SK-N-SH (cell line): Measurements from ENCODE around the gene ENDOV. TPM values are rescaled to one million over a fixed set of nuclear protein-coding genes. Genes with fewer than 3 reads are reported as not detected.
A peak's percentile ranks its signal among the peaks of the same experiment; 100 is the strongest.

ENCODE experiments used
- CTCF ChIA-PET: fragments of 300-600, 350-600 bp; formaldehyde crosslinking; extraction: SDS; loops from one replicate; lab custom pipeline; 2021; lab: Yijun Ruan, JAX
- POLR2A ChIA-PET: fragments of 350-600 bp; sonication (Branson Sonifier 250); formaldehyde crosslinking; extraction: SDS; loops from one replicate; lab custom pipeline; 2020; ENCODE audit warnings: antibody characterized with exemption, inconsistent platforms; lab: Yijun Ruan, JAX
- DNase-seq: peaks from one replicate; pipeline ENCODE4 v3.0.0; 2012
- H2AFZ ChIP-seq: fragments of 200-600 bp; sonication (generic); 2 replicates; pipeline ENCODE4 v1.8.1; 2016; ENCODE audit warnings: antibody characterized with exemption, mild to moderate bottlenecking, low read depth
- H3F3A ChIP-seq: fragments of 200-600 bp; sonication (generic); replicated peaks from 2 replicates; pipeline ENCODE3; 2016; ENCODE audit warnings: antibody characterized with exemption, mild to moderate bottlenecking; ENCODE audit not compliant: insufficient read depth
- H3K27ac ChIP-seq, 2 experiments: fragments of 200-500 bp in 1 of 2; fragments of 200-600 bp in 1 of 2; sonication (Bioruptor generic) in 1 of 2; sonication (generic), shearing (Covaris generic) in 1 of 2; 2 replicates each; pipeline versions ENCODE4 v1.5.1 to v1.6.1; 2014 to 2016; ENCODE audit warnings: low read depth in 2 of 2, inconsistent platforms in 1 of 2, low read length in 1 of 2, mild to moderate bottlenecking in 1 of 2, mixed read lengths in 1 of 2
- H3K27me3 ChIP-seq: fragments of 200-600 bp; sonication (generic), shearing (Covaris generic); 2 replicates; pipeline ENCODE4 v1.6.1; 2016; ENCODE audit warnings: mixed run types; ENCODE audit not compliant: insufficient read depth
- H3K36me3 ChIP-seq, 2 experiments: fragments of 200-500 bp in 1 of 2; fragments of 200-600 bp in 1 of 2; sonication (Bioruptor generic) in 1 of 2; sonication (generic) in 1 of 2; replicated peaks in 1 of 2; 2 replicates each; pipeline versions ENCODE3 to v1.5.1; 2014 to 2016; ENCODE audit warnings: low read length in 1 of 2, mild to moderate bottlenecking in 1 of 2; ENCODE audit not compliant: insufficient read depth in 2 of 2, control insufficient read depth in 1 of 2
- H3K4me1 ChIP-seq, 2 experiments: fragments of 200-500 bp in 1 of 2; fragments of 200-600 bp in 1 of 2; sonication (Bioruptor generic) in 1 of 2; sonication (generic), shearing (Covaris generic) in 1 of 2; 2 replicates each; pipeline versions ENCODE4 v1.5.1 to v1.6.1; 2014 to 2016; ENCODE audit warnings: low read depth in 1 of 2, low read length in 1 of 2, mixed run types in 1 of 2; ENCODE audit not compliant: insufficient read depth in 2 of 2, control insufficient read depth in 1 of 2
- H3K4me2 ChIP-seq: fragments of 200-600 bp; sonication (generic), shearing (Covaris generic); 2 replicates; pipeline ENCODE4 v1.6.1; 2017; ENCODE audit warnings: mixed run types
- H3K4me3 ChIP-seq, 2 experiments: fragments of 200-500 bp in 1 of 2; fragments of 200-600 bp in 1 of 2; sonication (Bioruptor generic) in 1 of 2; sonication (generic), shearing (Covaris generic) in 1 of 2; 2 replicates each; pipeline versions ENCODE4 v1.5.1 to v1.8.1; 2014 to 2016; ENCODE audit warnings: low read depth in 2 of 2, inconsistent platforms in 1 of 2, low read length in 1 of 2, mild to moderate bottlenecking in 1 of 2, mixed read lengths in 1 of 2, moderate library complexity in 1 of 2
- H3K79me2 ChIP-seq: fragments of 200-600 bp; sonication (generic); 2 replicates; pipeline ENCODE4 v1.8.1; 2017; ENCODE audit warnings: mild to moderate bottlenecking; ENCODE audit not compliant: insufficient read depth
- H3K9ac ChIP-seq: fragments of 200-600 bp; sonication (generic); 2 replicates; pipeline ENCODE4 v1.6.1; 2017; ENCODE audit warnings: mixed run types
- H3K9me2 ChIP-seq: fragments of 200-600 bp; sonication (generic); 2 replicates; pipeline ENCODE4 v1.6.1; 2017; ENCODE audit warnings: mixed run types
- H3K9me3 ChIP-seq: fragments of 200-600 bp; sonication (generic); 2 replicates; pipeline ENCODE4 v1.6.1; 2017; ENCODE audit warnings: mixed run types, mild to moderate bottlenecking, moderate library complexity
- H4K20me1 ChIP-seq: fragments of 200-600 bp; sonication (generic); 2 replicates; pipeline ENCODE4 v1.6.1; 2017; ENCODE audit warnings: mild to moderate bottlenecking, mixed run types; ENCODE audit not compliant: insufficient read depth
- CHD2 ChIP-seq: fragments of 150-350 bp; IDR thresholded peaks from 2 replicates; pipeline ENCODE4 v1.6.1; 2018; ENCODE audit warnings: low read length; ENCODE audit not compliant: partially characterized antibody
- EP300 ChIP-seq, 2 experiments: IDR thresholded peaks; 2 replicates each; pipeline versions ENCODE4 v1.4.0 to v1.6.1; 2012; ENCODE audit warnings: borderline replicate concordance in 1 of 2, low read depth in 1 of 2, low read length in 1 of 2
- EZH2phosphoT487 ChIP-seq: fragments of 200-600 bp; sonication (generic); IDR thresholded peaks from 2 replicates; pipeline ENCODE4 v1.6.1; 2017; ENCODE audit warnings: low read depth, mixed run types, mild to moderate bottlenecking, antibody characterized with exemption, moderate library complexity, borderline replicate concordance
- FOXJ3 ChIP-seq: sonication (generic); formaldehyde crosslinking; IDR thresholded peaks from 2 replicates; pipeline ENCODE4 v1.5.1; 2020; ENCODE audit warnings: mild to moderate bottlenecking, missing genetic modification reagents
- FOXM1 ChIP-seq: IDR thresholded peaks from 2 replicates; pipeline ENCODE4 v1.4.0; 2012; ENCODE audit warnings: low read depth, mild to moderate bottlenecking
- GABPA ChIP-seq: IDR thresholded peaks from 2 replicates; pipeline ENCODE4 v1.4.0; 2012; ENCODE audit warnings: low read depth, mild to moderate bottlenecking
- IRF3 ChIP-seq: fragments of 150-350 bp; IDR thresholded peaks from 2 replicates; pipeline ENCODE4 v1.6.1; 2016; ENCODE audit warnings: mild to moderate bottlenecking, low read depth, low read length
- JUND ChIP-seq: IDR thresholded peaks from 2 replicates; pipeline ENCODE4 v1.4.0; 2012
- MAX ChIP-seq: IDR thresholded peaks from 2 replicates; pipeline ENCODE4 v1.4.0; 2012; ENCODE audit warnings: low read depth
- MXI1 ChIP-seq: IDR thresholded peaks from 2 replicates; pipeline ENCODE4 v1.6.1; 2012; ENCODE audit warnings: mild to moderate bottlenecking, low read depth, low read length, improper control_type of control experiment
- NFIC ChIP-seq: IDR thresholded peaks from 2 replicates; pipeline ENCODE4 v1.4.0; 2012; ENCODE audit warnings: borderline replicate concordance
- NRF1 ChIP-seq: IDR thresholded peaks from 2 replicates; pipeline ENCODE4 v1.6.1; 2012; ENCODE audit warnings: low read depth, mild to moderate bottlenecking, low read length
- PBX3 ChIP-seq: IDR thresholded peaks from 2 replicates; pipeline ENCODE4; 2012
- POLR2AphosphoS5 ChIP-seq: IDR thresholded peaks from 2 replicates; pipeline ENCODE4 v1.6.1; 2012; ENCODE audit warnings: low read depth, low read length
- REST ChIP-seq: IDR thresholded peaks from 2 replicates; pipeline ENCODE4 v1.6.1; 2012; ENCODE audit warnings: mild to moderate bottlenecking, low read depth, low read length, moderate library complexity
- RFX5 ChIP-seq: IDR thresholded peaks from 2 replicates; pipeline ENCODE4 v1.6.1; 2012; ENCODE audit warnings: mild to moderate bottlenecking, improper control_type of control experiment, low read length
- RXRA ChIP-seq: IDR thresholded peaks from 2 replicates; pipeline ENCODE4 v1.4.0; 2012; ENCODE audit warnings: low read depth, mild to moderate bottlenecking, borderline replicate concordance
- USF1 ChIP-seq: IDR thresholded peaks from 2 replicates; pipeline ENCODE4 v1.4.0; 2012; ENCODE audit warnings: low read depth, borderline replicate concordance
- USF2 ChIP-seq: fragments of 150-350 bp; IDR thresholded peaks from 2 replicates; pipeline ENCODE4 v1.6.1; 2017; ENCODE audit warnings: antibody characterized with exemption, low read length, low read depth, borderline replicate concordance
- YY1 ChIP-seq: IDR thresholded peaks from 2 replicates; pipeline ENCODE4 v1.4.0; 2012; ENCODE audit warnings: low read depth, mild to moderate bottlenecking
- WGBS: methylation state at CpG from one replicate; pipeline ENCODE4 v1.1.6; 2017; ENCODE audit warnings: low lambda C conversion rate; 5-methylcytosine and 5-hydroxymethylcytosine counted together
- polyA plus RNA-seq, 3 experiments: library from polyadenylated mRNA; depleted of rRNA; stranded (reverse); fragments of >200 nt; gene quantifications; 2 replicates each; pipeline ENCODE4 v1.2.3, GENCODE V29; 2012

ENDOV gene
- polyA plus RNA-seq, 1 of the 3 experiments (the other 2 are of a cell fraction) = 83.6 TPM

- ChIA-PET POLR2A (interaction anchor here (1.7 to 2.3 kb wide), 3 partner anchors 10 to 313 kb away, joined by 6 to 8 read pairs (median 7); partner anchors contain the start of gene GAA), CTCF (interaction anchor here (1.0 to 6.5 kb wide), 7 partner anchors 12 to 408 kb away, joined by 3 to 47 read pairs (median 7); partner anchors contain the start of gene GAA)
- peak overlapping the region in 1 of 2 experiments; percentile 99; a peak in 1 of 4 replicates for H3K27ac ChIP-seq
- H3K27me3 ChIP-seq = no peaks in the 10 kb centered on the region
- peaks cover 46% of the 10 kb centered on the region for H3K79me2 ChIP-seq
- TF ChIP-seq RFX5 (no peak), IRF3 (no peak), YY1 (no peak), NRF1 (no peak), REST (no peak), EP300 (IDR thresholded peaks at IDR 0.05; ENCODE audit: borderline replicate concordance in 1 of 2, low read depth in 1 of 2, low read length in 1 of 2) (no peak), FOXJ3 (CRISPR knock-in tag) (no peak), RXRA (no peak), USF1 (no peak), EZH2phosphoT487 (no peak), FOXM1 (no peak), POLR2AphosphoS5 (no peak), GABPA (no peak), PBX3 (no peak), JUND (no peak), CHD2 (no peak), USF2 (no peak), MXI1 (no peak), MAX (no peak), NFIC (no peak)
- peaks cover 5% of the 10 kb centered on the region for H3F3A ChIP-seq
- no peaks in the 10 kb centered on the region for H3K9me3 ChIP-seq
- DNase-seq = no peak
- no peaks in the 10 kb centered on the region for H3K9me2 ChIP-seq
- H3K9ac ChIP-seq = peak overlapping the region; percentile 98
- H4K20me1 ChIP-seq = peaks cover 25% of the 10 kb centered on the region
- H2AFZ ChIP-seq = peak overlapping the region; percentile 80; the same call in 1 of the 2 replicates
- H3K4me1 ChIP-seq = peaks cover 5 to 25% of the 10 kb centered on the region in 2 experiments; a peak in 2 of 4 replicates
- H3K36me3 ChIP-seq = peaks cover 16% of the 10 kb centered on the region in 2 experiments
- H3K4me2 ChIP-seq = peak overlapping the region; percentile 94
- H3K4me3 ChIP-seq = peak overlapping the region; percentile 98 to 99
- 43% methylated on average over 26 of the region's 26 CpGs for WGBS
These were observed 1.0 kb upstream of the ENDOV start for GRCh38 chr17:80413771-80414507.
